Measurements from ENCODE around the gene LIFR.

DNA sequence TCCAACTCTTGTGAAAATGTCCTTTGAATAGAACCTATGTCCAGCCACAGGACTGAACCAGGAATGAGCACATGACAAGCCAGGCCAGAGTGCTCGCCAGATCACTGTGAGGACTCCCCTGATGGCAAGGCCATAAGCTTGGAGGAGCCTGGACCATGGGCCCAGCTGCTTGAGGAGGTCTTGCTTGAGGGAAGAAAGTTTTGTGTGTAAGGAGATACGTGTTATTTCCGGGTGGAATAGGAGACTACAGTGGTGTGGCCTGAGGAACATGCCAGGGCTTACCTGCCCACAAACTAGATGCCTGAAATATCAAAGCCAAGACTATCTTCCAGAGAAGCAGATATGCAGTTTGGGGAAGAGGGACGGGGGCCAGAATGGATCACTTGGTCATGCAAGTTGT, 84.7 kb downstream of the LIFR start:
- TF ChIP-seq, protein P1, sequence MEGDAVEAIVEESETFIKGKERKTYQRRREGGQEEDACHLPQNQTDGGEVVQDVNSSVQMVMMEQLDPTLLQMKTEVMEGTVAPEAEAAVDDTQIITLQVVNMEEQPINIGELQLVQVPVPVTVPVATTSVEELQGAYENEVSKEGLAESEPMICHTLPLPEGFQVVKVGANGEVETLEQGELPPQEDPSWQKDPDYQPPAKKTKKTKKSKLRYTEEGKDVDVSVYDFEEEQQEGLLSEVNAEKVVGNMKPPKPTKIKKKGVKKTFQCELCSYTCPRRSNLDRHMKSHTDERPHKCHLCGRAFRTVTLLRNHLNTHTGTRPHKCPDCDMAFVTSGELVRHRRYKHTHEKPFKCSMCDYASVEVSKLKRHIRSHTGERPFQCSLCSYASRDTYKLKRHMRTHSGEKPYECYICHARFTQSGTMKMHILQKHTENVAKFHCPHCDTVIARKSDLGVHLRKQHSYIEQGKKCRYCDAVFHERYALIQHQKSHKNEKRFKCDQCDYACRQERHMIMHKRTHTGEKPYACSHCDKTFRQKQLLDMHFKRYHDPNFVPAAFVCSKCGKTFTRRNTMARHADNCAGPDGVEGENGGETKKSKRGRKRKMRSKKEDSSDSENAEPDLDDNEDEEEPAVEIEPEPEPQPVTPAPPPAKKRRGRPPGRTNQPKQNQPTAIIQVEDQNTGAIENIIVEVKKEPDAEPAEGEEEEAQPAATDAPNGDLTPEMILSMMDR (IDR thresholded peaks at IDR 0.05; ENCODE audit: poor library complexity): no peak
- no peak for TF ChIP-seq EZH2phosphoT487 (IDR thresholded peaks at IDR 0.05; ENCODE audit: low read depth, severe bottlenecking, unreplicated experiment)
- TF ChIP-seq EZH2 (IDR thresholded peaks at IDR 0.05; ENCODE audit: borderline replicate concordance): no peak

Data from hepatocyte (in vitro differentiated cells).